GM18861 (cell line): Measurements from ENCODE around the gene SELENOW.
A peak's percentile ranks its signal among the peaks of the same experiment; 100 is the strongest.
"Not testable (repeated sequence)": the region's sequence is repeated elsewhere in the genome, so short reads cannot be mapped to it uniquely, and the experiment has no call there.

Experiments used
- ATAC-seq: cut with Tn5 transposase; IDR thresholded peaks from one replicate; pipeline ENCODE4 v1.9.1; 2021; ENCODE audit not compliant: unreplicated experiment

The SELENOW gene

DNA sequence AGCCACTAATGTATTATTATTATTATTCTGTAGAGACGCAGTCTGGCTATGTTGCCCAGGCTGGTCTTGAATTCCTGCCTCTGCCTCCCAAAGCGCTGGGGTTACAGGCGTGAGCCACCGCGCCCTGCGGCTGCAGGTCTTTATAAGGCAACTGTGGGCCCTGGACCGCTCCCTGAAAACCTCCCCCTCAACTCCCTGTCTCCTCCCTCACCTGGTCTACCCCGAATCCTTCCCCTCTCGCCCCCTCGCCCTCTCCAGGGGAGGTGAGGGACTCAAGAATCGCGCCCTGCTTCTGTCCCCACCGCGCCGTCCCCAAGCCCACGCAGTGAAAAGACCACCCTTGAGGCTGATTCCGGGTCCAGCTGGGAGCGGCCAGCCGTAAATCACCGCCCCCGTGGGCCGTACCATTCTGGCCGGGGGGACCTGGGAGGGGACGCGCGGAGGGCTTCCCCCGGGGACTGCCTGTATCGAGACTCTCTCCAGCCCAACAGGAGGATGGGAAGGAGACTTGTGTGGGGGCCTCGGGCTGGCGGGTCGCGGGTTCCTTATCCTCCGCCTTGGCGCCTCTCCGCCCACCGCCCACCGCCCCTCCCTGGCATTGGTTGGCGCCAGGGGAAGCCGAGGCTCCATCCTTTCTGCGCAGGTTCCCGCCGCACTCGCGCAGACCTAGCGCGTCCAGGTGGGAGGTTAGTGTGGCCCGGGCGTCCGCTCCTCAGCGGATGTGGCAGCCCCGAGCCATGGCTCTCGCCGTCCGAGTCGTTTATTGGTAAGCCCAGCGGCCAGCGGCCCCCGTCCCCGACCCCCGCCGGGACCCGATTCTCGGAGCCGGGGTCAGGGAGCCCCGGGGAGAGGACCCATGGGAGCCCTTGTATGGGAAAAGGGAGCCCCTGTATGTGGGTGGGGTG is at the start of gene SELENOW:
Gene SELENOW (plus strand): TSS at position 655 of the 905 bp plus-strand sequence. CDS start 83 bp downstream, at position 738.
- ATAC-seq, result peak; percentile 71

DNA sequence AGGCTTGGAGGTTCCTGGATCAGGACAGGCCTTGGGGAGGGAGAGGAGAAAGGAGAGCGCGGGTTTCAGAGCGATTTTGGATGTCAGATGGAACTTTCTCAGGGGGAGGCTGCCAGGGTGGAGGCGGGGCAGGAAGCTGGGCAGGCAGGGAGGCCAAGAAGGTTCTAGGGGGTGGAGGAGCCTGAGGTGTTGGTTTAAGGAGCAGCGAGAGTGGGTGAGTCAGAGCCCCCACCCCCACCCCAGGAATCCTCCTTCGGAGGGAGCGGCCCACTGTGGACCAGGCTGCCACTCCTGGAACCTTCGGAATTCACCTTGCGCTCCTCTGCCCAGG is 49.1 kb upstream of the SELENOW start:
- no peak for ATAC-seq

DNA sequence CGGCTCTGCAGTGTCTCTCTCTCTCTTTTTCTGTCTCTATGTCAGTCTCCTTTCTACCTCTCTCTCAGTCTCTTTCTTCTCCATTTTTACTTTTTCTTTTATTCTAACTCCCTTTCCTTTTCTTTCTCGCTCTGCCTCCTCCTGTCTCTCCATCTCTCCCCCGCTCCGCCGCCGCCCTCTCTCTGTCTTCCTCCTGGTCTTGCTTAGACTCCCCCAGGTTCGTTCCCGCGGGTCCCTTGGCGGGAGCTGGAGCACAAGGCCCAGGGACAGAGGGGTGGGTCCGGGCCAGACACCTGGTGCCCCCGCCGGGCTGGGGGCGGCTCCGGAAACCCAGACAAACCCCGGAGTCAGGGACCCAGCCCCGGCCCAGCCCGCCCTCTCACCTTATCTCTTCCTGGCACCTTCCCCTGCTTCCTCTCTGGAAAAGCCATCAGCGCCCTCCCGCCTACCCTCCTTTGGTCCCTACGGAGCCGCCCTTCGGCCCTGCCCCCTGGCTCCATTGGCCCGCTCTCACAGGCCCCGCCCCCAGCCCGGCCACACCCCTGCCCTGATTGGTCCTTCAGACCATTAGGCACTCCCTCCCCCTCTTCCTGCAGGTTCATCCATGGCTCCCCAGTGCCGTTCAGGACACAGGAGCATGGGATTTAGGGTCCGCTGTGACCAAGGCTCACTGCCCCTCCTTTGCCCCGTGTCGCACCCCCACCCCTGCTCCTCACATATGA is 48.5 kb upstream of the SELENOW start:
- ATAC-seq, result no peak

DNA sequence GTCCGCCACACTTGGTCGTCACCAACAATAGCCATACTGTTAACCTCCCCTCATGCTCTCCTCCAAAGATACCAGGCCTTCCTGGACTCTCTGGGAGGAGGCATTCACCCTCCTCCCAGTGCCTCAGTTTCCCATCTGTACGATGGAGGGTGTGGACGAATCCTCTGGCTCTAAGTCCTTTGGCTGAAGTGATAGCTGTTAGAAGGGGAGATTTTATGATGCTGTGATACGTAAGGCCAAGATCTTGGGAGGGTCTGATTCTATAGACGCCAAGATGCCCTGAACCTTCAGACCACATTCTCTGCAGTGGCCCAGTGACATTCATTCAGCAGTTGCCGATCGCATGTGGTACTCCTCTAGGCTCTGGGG is 48.0 kb upstream of the SELENOW start:
- no peak for ATAC-seq

DNA sequence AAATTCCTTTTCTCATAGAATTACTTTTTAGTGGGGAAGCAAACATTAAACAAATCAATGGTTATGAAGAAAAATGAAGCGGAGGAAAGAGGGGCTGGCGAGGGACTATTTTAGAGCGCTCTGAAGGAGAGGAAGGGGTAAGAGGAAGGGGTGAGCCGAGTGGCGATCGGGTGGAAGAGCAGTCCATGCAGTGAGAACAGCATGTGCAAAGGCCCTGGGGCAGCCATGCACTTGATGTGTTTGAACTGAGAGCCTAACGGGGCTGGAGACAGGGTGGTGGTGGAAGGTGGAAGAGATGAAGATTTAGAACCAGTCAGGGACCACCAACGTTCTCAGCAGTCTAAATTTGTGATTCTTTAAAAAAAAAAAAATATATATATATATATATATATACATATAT is 47.6 kb upstream of the SELENOW start:
- no peak for ATAC-seq

DNA sequence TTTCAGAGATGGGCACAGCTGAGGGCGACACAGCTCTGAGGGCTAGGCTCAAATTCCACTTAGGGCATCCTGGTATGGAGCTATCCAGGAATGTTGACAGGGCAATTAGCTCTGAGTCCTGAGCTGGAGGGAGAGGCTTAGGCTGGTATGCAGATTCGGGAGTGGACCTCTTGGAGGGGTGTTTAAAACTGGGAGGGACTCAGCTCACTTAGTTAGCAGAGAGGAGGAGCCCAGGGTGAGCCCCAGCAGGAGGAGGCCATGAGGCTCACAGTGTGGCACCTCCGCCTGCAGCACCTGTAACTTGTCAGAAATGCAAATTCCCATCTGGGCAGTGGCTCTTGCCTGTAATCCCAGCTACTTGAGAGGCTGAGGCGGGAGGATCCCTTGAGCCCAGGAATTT is 43.4 kb upstream of the SELENOW start:
- no peak for ATAC-seq

DNA sequence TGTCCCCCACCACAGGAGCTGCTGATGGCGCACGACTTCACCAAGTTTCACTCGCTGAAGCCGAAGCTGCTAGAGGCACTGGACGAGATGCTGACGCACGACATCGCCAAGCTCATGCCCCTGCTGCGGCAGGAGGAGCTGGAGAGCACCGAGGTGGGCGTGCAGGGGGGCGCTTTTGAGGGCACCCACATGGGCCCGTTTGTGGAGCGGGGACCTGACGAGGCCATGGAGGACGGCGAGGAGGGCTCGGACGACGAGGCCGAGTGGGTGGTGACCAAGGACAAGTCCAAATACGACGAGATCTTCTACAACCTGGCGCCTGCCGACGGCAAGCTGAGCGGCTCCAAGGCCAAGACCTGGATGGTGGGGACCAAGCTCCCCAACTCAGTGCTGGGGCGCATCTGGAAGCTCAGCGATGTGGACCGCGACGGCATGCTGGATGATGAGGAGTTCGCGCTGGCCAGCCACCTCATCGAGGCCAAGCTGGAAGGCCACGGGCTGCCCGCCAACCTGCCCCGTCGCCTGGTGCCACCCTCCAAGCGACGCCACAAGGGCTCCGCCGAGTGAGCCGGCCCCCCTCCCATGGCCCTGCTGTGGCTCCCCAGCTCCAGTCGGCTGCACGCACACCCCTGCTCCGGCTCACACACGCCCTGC is 37.5 kb upstream of the SELENOW start:
- no peak for ATAC-seq

DNA sequence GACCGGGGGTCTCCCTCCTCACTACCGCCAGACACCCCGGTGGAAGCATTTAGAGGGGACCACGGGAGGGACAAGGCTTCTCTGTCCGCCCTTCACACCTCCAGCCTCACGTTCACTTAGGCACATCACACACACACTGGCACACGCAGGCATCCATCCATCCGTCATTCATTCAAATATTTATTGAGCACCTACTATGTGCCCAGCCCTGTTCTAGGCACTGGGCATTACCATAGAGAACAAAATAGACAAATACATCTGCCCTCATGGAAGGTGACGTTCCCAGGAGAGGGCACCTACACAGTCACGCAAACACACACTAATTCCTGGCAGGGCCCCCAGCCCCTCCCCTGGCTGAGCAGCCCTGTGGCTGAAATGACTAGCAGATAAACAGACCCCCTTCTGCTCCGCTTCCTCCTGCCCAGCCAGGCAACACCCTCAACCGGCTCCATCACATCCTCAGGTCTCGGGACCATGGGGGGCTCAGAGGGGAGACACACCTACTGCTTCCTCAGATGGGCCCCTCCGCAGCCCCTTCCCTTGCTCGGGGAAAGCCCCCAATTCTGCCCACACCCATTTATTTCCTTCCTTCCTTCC is 36.9 kb upstream of the SELENOW start:
- ATAC-seq, result no peak

DNA sequence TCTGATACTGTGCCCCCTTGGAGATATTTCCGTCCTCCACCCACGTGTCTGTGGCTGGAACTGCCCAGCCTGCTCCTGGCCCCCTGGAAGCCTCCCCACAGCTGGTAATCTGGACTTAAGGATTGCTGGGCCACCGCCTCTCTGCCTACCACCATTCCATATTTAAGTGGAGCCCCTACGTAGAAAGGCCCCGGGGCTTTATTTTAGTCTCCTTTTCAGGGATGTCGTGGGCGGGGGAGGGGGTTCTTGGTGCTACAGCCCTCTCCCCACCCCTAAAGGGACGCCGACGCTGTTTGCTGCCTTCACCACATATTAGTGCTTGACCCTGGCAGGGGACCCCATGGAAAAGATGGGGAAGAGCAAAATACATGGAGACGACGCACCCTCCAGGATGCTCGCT is 35.9 kb upstream of the SELENOW start:
- ATAC-seq, result no peak

DNA sequence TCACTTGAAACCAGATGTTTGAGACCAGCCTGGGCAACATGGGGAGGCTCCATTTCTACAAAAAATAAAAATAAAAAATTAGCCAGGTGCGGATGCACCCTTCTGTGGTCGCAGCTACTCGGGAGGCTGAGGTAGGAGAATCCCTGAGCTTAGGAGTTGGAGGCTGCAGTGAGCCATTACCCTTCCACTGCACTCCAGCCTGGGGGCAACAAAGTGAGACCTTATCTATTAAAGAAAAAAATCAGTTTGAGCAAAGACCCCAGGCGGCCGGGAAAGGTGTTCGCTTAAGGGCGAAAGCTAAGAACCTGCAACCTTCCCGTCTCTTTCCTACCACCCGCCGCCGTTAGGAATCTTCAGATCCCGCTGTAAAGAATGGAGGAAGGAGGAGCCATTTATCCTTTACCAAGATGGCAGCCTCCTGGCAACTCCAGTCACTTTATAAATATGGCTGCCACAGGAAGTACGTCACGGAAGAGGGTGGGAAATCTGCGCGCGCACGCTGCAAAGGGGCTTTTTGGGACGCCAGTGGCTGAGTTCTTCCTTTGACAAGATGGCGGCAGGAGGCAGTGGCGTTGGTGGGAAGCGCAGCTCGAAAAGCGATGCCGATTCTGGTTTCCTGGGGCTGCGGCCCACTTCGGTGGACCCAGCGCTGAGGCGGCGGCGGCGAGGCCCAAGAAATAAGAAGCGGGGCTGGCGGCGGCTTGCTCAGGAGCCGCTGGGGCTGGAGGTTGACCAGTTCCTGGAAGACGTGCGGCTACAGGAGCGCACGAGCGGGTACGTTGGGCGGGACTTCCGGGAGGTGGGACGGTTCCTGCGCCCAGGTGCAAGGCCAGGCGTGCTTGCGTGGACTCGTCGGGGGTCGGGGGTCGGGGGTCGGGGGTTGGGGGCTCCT is 33.2 kb upstream of the SELENOW start, which contains the start of gene NOP53:
Gene NOP53 (plus strand): TSS at position 537 of the 892 bp plus-strand sequence. CDS start 14 bp downstream, at position 551.
- ATAC-seq, result peak; percentile 66

DNA sequence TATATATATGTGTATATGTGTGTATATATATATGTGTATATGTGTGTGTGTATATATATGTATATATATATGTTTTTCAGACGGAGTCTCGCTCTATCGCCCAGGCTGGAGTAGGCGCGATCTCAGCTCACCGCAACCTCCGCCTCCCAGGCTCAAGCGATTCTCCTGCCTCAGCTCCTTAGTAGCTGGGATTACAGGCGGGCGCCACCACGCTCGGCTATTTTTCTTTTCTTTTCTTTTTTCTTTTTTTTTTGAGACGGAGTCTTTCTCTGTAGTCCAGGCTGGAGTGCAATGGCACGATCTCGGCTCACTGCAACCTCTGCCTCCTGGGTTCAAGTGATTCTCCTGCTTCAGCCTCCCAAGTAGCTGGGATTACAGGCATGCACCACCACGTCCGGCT is 32.4 kb upstream of the SELENOW start:
- not testable (repeated sequence) for ATAC-seq

DNA sequence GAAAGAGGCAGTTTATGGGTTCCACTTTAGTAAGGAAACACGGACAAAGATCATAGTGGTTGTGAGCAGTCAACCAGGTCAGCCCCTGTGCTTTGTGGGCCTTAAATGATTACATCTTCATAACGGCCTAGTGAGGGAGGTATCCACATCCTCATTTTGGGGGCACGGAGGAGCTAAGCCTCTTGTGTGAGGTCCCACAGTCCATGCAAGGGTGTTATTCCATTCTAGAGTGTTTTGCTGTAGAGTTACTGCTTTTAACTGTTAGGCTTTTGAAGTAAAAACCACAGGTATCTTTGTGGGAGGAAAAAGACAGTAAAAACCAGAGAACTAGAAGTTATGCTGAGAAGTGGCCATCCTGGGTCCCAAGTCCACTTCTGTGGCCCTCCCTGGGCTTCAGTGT is 29.2 kb upstream of the SELENOW start:
- ATAC-seq, result no peak

DNA sequence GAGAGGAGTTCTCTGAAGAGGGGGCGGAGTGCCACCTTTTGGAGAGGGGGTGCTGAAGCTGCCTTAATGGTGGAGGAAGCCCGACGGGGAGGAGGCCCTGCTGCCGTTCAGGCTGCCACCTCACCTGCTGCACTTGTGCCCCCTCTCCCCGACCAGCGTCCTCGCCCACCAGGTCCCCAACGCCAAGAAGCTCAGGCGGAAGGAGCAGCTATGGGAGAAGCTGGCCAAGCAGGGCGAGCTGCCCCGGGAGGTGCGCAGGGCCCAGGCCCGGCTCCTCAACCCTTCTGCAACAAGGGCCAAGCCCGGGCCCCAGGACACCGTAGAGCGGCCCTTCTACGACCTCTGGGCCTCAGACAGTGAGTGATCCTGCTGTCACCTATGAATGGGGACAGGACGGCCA is 27.8 kb upstream of the SELENOW start:
- ATAC-seq, result no peak

DNA sequence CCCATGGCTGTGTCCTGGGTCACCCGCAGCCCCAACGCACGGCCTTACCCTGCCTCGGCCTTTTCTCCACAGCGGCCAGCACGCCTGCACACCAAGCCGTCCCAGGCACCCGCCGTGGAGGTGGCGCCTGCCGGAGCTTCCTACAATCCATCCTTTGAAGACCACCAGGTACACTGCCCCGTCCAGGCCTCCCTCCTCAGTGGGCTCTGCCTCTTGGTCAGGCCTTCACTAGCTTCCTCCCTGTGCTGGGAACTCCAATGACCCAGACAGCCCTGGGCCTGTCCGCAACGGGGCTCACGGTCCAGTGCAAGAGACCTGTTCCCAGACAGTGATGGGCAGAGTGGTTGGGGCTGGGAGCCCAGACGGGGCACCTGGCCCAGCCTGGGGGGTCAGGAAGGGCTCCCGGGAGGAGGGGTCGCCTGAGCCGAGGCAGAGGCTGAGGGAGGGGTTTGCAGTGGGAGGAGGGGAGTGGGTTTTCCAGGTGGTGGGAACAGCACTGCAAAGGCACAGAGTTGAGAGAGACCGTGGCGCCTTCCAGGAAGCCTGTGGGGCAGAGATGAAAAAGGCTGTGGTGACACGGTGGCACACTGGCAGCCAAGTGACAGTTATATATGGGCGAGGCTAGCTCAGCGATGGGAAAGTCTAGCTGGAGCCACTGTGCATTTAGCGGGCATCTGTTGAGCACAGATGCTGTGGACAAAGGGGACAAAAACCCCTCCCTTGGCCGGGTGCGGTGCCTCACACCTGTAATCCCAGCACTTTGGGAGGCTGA is 25.9 kb upstream of the SELENOW start:
- ATAC-seq, result no peak

DNA sequence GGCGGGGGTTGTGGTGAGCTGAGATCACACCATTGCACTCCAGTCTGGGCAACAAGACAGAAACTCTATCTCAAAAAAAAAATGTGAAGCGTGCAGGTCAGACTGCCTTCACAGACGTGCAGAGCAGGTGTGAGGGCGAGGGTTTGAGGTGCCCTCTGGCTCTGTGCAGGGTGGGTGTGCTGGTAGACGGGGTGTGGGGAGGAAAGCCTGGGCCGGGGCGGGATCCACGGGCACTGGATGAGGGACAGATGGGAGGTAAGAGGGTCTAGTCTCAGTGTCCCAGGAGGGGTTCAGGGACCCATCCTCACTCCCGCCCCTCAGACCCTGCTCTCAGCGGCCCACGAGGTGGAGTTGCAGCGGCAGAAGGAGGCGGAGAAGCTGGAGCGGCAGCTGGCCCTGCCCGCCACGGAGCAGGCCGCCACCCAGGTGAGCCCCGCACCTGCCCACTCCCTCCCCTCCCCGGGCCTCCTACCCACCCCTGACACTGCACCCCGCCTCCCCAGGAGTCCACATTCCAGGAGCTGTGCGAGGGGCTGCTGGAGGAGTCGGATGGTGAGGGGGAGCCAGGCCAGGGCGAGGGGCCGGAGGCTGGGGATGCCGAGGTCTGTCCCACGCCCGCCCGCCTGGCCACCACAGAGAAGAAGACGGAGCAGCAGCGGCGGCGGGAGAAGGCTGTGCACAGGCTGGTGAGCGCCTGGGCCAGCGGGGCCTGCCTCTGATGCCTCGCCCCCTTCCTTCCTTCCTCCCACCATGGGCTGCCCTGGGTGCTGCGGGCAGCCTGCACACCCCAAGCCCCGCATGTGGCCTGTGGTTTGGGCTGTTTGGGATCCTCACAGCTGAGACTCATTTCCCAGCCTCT is 24.1 kb upstream of the SELENOW start:
- ATAC-seq, result no peak

DNA sequence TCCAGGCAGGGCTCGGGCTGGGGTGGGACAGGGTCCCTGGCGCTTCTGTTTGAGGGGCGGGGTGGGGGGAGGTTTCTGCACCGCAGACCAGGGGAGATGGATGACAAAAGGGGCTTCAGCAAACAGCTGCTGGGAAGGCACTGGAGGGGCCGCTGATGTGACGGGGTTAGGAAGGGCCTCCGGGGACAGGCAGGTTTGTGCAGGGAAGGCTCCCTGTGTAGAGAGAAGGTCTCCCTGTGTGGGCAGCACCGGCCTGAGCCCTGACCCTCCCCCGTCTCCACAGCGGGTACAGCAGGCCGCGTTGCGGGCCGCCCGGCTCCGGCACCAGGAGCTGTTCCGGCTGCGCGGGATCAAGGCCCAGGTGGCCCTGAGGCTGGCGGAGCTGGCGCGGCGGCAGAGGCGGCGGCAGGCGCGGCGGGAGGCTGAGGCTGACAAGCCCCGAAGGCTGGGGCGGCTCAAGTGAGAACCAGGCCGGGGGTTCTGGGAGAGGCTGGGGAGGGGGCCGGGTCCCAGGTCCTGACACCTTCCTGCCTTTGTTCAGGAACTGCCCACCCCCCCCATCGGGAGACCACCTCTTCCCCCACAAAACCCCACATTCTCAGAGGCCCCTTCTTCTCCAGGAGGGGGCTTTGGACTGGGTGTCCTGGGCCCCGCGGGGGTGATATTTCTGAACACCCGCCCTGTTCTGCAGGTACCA is 23.3 kb upstream of the SELENOW start:
- ATAC-seq, result no peak

DNA sequence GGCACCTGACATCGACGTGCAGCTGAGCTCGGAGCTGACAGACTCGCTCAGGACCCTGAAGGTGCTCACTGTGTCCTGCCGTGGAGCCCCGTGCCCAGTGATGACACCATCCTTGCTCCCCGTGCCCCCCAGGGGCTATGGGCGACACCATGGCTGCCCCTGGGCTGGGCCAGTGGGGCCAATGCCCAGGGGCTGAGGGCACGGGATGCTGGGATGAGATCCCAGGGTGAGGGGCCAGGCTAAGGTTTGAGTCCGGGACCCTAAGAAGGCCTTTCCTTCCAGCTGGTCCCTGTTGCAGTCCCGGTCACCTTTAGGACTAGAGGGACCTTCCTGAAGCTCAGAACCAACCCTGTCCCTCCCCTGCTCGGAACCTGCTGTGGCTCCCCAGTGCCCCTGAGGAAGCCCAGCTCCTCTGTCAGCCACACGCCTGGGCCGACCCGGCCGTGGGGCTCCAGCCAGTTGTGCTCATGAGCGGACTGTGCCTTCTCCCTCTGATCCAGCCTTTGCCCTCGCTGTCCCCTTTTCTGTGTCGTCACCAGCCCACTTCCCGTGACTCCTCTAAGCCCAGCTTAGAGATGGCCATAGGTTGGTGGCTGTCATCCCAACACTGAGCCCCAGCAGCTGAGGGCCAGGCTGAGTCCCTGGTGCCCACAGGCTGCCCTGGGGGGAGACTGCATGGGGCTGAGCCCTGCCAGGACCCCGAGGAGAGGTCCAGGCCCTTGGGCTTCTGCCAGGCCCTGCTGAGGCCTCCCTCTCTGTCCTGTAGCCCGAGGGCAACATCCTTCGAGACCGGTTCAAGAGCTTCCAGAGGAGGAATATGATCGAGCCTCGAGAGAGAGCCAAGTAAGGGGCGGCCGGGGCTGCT is 22.5 kb upstream of the SELENOW start:
- ATAC-seq, result no peak
